ENCODE measurements around the gene SLC17A2.
"Not testable (repeated sequence)": the region's sequence is repeated elsewhere in the genome, so short reads cannot be mapped to it uniquely, and the experiment has no call there.

The SLC17A2 gene

DNA sequence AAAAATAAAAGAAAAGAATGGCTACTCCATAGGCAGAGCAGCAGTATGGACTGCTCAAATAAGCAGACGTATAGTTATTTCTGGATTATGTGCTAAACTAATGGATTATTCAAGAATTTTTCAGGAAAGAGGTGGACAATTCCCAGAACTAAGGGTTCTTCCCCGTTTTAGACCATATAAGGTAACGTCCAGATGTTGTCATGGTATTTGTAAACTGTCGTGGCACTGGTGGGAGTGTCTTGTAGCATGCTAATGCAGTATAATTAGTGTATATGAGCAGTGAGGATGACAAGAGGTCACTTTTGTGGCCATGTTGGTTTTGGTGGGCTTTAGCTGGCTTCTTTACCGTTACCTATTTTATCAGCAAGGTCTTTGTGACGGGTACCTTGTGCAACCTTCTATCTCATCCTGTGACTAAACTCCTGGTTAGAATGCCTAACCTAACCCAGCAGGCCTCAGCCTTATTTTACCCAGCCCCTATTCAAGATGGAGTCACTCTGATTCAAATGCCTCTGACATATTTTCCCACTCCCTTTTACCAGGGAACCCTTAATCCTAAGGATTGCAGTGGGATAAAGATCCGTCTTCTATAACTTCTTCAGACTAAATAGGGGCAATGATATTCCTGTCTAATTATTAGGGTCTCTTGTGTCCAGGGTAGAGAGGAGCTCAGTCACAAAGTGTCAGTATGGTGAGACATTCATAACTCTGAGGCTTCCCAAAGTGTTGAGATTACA lies 21.0 kb upstream of the SLC17A2 start:
- no peak for DNase-seq

DNA sequence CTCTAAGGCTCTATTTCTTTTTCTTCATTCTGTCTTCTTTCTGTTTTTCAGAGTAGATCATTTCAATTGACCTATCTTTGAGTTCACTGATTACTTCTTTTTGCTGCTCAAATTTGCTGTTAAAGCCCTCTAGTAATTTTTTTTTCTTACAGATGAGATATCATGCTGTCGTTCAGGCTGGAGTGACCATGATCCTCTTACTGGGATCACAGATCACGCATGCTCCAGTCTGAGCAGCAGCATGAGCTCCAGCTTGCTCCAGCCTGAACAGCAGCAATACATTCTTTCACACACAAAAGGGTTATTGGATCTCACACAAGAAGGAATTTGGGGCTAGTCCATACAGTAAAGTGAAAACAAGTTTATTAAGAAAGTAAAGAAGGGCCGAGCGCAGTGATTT lies 19.8 kb upstream of the SLC17A2 start:
- DNase-seq, result no peak

DNA sequence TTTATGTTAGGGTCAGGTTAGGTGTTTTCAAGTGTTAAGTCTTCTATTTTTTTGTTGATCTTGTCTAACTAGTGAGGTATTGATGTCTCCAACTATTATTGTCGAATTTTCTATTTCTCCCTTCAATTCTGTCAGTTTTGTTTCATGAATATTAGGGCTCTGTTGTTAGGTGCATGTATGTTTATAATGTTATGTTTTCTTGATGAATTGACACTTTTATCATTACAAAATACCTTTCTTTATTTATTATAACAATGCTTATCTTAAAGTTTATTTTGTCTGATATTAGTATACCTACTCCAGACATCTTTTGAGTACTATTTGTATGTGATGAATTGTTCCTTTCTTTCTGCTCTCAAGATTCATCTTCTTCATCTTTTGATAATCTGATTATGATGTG lies 19.2 kb upstream of the SLC17A2 start:
- DNase-seq, result no peak

DNA sequence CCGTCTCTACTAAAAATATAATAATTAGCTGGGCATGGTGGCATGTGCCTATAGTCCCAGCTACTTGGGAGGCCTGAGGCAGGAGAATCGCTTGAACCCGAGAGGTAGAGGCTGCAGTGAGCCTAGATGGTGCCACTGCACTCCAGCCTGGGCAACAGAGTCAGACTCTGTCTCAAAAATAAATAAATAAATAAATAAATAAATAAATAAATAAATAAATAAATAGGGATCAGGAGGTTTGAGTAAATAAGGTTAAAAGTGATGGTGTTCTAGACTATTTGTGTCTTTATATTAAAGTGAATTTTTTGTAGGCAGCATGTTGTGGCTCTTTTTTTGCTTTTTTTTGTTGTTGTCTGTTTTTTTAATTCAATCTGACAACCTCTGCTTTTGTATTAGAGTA lies 17.0 kb upstream of the SLC17A2 start:
- DNase-seq, result not testable (repeated sequence)

DNA sequence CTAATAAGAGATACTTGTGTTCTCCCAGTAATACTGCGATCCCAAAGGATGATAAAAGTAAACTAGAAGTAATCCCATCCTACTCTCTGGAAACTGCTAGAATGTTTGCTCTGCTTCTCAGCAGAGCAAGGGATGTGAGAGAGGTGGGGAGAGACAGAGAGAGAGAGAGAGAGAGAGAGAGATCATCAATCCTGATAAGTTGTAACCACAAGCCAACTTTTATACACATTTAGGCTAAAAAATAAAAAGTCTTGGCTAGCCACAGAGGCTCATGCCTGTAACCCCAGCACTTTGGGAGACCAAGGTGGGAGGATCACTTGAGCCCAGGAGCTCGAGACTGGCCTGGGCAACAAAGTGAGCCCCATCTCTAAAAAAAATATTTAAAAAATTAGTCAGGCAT lies 16.1 kb upstream of the SLC17A2 start:
- DNase-seq, result no peak

DNA sequence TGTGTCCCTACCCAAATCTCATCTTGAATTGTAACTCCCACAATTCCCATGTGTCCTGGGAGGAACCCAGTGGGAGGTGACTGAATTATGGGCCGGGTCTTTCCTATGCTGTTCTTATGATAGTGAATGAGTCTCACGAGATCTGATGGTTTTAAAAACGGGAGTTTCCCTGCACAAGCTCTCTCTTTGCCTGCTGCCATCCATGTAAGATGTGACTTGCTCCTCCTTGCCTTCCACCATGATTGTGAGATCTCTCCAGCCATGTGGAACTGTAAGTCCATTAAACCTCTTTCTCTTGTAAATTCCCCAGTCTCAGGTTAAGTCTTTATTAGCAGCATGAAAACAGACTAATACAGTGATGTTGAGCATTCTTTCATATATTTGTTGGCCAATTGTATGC lies 15.2 kb upstream of the SLC17A2 start:
- not testable (repeated sequence) for DNase-seq

DNA sequence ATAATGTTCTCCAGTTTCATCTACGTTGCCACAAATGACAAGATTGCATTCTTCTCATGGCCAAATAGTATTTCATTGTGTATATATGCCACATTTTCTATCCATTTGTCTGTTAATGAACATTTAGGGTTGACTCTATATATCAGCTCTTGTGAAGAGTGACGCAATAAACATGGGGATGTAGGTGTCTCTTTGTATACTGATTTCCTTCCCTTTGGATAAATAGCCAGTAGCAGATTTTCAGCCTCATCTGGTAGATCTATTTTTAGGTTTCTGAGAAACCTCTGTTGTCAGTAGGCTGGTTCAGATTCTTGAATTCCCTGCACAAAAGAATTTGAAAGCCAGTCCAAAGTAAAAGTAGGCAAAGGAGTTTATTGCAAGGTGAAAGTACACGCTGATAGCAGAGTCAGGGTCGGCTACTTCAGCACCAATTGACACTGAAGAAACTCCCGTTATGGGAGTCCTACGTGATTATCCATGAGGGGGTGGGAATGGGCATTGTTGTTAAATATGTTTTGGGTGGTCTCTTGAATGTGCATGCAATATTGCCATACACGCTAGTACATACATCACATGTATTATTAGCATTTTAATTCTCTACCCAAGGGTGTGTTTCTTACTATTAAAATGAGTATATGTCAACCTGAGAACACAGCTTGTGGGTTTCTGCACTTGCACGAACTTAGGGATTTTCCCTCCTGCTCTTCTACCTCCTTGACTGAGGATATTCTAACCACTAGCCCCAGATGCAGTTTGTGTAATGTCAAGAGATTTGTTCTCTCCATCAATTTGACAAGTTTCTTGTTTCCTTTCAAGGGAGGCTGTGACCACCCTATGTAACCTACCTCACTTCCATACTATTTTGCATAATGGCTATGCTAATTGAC lies 14.4 kb upstream of the SLC17A2 start:
- DNase-seq, result no peak

DNA sequence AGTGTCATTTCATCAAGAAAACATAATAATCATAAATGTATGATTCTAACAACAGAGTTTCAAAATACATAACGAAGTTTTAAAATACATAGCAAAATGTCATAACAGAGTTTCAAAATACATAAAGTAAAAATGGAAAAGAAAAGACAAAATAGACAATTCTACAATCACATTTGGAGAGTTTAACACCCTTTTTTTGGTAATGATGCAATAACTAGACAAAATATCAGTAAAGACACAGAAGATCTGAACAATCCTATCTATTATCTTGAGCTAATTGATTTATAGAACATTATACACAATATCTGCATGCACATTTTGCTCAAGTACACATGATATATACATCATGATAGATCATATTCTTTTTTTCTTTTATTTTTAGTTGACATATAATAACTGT lies 13.4 kb upstream of the SLC17A2 start:
- DNase-seq, result no peak

DNA sequence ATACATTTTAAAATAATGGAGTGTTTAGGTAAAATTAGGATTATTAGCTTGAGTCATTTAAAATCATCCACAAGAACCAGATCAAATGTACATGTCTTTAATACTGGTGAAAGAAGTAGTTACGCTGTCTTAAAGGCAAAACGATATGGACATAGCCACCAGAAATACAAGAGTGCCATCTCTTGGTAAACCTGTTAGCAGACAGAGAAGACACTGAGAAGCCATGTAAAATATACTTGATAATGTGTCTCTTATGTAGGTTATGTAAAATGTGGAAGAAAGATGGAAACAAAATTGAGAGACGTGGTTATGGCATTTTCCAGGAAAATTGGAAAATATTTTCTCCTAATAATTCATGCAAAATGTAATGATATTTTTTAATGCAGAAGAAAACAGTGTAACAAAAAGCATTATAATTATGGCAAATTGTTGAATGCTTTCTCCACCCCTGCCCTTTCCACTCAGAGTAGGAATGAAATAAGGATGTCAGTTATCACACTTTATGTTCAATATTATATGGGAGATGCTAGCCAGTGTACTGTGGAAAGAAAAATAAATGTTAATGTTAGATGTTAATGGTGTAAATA lies 12.2 kb upstream of the SLC17A2 start:
- peak; percentile 5 for DNase-seq

DNA sequence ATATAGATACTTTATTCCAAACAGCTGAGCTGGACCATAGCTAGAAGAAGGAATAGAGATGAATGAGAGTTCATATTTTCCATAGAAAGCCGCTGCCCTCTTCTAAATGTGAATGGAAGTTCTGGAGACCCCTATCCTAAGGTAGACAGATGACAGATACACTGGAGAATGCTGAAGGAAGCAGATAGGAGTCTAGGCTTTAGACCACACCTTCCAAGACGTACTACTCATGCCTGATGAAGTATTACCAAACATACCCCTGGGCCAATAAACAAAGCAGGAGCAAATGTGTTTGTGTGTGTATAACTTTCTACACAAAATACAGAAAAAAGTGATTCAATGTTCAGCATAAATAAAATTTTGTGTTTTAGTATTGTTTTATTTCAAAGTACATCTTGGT lies 9.1 kb upstream of the SLC17A2 start:
- DNase-seq, result no peak

DNA sequence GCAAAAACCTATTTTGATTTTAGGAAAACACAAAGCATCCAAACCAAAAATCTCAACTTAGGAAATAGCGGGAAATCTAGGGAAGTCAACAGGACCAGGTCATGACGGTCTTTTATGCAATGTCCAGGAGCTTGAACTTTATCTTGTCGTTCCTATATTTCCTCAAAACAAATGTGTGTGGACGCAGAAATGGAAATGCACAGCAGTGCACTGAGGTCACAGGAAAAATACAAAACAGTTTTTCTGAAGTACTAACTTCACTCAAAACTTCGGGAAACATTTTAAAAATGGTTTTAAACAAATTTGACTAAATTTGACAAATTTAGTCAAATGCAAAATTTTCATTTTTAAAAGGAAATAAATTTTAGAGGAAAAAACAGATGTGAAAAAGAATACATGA lies 5.5 kb upstream of the SLC17A2 start:
- no peak for DNase-seq

DNA sequence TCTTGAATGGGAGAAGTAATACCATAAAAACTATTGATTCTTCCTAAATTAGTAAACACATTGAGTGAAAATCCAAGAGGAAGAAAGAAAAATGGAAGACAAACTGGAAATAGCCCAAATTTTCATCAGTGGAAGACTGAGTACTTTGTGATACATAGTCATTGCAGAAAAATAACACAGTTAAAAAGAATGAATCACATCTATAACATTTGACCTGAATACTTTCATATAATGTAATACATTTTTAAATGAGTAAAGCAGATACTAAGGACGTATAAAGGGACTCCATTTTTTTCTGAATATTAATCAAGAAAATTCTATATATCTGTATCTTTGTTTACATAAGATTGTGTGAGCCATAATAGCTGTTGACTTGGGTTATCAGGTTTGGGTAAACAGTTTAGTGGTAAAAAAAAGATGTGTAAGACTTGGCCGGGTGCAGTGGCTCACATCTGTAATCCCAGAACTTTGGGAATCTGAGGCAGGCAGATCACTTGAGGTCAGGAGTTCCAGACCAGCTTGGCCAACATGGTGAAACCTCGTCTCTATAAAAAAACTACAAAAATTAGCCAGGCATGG lies 4.3 kb upstream of the SLC17A2 start:
- no peak for DNase-seq

DNA sequence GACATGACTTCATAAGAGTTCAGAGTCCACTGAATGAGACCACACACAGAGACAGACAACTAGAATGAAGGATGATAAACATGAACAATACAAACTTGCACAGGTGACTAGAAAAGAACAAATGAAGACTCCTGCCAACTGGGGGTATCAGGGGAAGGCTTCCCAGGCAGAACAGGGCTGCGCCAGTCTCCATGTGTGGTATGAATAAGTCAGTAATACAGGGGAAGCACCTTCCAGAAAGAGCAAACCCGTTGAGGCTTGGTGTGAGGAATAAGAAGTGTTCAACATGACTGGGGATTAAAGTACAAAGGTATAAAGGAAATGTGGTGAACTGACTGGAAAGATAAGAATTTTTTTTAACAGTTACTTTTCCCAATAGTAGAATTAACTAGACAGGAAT lies 3.7 kb upstream of the SLC17A2 start:
- DNase-seq, result no peak

DNA sequence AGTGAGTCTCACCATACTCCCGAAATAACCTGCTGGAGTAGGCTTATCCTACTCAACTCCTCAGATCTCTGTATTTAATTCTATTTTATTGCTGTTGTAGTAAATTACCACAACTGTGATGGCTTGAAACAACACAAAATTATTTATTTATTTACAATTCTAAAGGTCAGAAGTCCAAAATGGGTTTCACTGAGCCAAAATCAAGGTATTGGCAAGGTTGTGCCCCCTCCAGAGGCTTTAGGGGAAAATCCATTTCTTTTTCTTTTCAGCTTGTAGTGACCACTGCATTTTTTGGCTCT lies 869 bp upstream of the SLC17A2 start:
- no peak for DNase-seq

DNA sequence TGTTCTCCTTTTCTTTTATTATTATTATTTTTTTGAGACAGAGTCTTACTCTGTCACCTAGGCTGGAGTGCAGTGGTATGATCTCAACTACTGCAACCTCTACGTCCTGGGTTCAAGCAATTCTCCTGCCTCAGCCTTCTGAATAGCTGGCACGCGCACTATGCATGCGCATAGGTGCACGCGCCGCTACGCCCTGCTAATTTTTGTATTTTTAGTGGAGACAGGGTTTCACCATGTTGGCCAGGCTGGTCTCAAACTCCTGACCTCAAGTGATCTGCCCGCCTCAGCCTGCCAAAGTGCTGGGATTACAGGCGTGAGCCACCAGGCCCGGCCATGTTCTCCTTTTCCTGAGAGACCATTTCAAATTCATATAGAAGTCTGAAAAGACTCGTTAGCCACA lies 706 bp downstream of the SLC17A2 start:
- not testable (repeated sequence) for DNase-seq

DNA sequence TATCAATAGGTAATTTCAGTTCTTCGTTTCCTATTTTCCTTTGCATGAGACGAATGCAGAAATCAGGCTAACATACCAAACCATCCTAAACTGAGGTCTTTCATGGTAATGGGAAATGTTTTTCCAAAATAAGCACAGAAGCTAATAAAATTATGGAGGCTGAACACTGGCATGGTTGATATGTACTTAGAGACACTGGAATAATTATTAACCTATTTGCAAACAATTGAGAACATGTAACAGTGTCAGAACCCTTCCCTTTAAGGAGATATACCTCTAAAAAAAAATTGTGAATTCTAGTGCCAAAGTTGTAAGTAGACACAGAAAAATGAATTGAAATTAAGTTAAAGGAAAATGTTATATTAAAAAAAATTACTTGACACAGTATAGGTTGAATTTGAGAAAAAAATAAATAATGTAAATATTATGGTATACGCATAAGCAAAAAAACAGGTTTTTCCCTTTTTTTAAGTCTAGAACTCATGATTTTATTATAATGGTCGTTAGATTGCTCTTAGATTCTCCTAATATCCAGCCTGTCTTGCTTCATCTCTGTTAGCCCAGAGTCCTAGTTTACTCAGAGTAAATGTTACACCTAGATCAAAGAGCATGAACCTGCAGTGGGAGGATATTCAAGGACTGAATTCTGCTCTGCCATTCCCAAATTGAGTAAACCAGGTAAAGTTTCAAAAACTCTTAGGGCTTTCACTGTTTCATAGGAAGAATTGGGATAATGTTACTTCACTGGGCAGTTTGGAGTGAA lies 1.7 kb downstream of the SLC17A2 start:
- DNase-seq, result no peak

DNA sequence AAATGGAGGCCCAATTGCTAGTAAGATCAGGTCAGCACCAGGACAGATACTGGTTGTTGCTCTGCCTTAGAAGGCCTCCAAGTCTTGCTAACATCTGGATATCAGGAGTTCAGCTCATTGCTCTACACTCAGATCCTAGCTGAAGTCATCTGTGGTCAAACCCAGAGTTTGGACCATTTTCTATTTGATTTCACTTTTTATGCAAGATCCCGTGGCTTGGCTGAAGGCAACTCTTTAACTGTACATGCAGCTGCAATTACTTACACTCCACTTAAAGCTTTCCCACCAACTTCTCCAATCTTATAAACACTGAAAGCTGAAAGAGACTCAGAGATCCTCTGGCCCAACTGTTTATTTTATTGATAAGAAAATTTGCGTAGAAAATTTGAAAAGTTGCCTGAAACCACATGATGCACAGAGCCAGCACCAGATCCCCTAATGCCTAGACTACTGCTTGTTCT lies 2.7 kb downstream of the SLC17A2 start:
- DNase-seq, result no peak

DNA sequence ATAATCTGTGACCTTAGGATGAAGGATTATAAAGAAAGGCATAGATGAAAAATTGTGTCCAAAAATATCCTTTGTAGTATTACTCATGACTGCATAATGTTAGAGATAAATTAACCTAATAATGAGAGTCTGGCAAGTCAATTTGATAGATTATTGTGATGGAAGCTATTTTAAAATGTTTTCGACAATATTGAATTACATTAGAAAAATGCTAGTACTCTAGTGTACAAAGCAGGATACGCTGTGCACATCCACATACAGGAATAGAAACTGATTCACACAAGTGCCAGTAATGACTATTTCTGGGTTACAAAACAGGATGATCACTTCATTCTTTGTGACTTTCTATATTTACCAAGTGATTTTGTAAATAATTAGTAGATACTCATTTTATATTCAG lies 3.3 kb downstream of the SLC17A2 start:
- no peak for DNase-seq

DNA sequence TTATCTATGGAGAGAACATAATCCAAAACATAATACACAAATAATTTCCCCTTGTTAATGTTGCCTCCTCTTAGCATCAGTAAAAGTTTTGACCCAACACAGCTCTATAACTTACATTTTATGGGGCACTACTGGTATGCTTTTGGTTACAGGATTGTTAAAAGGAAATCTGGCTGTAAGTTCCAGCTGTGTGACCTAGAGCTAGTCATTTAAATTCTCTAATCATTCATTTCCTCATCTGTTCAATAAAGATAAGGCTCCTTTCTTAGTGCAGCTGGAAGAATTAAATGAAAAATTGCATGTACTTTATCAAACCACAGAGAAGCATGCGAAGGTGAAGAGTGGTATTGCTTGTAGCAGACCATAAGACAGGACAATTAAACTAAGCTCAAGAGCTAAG lies 4.6 kb downstream of the SLC17A2 start:
- DNase-seq, result no peak

DNA sequence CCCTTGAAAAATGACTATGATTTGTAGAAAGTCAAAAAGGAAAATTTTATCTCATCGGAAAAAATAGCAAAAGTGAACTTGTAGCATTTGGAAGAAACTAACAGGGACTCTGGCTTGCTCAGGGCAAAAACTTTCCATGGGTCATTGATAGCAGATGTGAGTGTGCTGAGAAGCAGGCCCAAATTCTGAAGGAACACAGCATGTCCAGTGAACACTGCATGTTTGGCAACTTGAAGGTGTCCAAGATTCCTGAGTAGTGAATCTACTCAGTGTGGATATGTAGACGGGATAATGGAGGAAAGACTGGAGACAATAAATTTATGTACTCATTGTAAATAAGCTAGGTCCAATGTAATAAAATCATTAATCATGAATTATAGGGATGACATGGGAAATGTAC lies 8.2 kb downstream of the SLC17A2 start:
- DNase-seq, result no peak

DNA sequence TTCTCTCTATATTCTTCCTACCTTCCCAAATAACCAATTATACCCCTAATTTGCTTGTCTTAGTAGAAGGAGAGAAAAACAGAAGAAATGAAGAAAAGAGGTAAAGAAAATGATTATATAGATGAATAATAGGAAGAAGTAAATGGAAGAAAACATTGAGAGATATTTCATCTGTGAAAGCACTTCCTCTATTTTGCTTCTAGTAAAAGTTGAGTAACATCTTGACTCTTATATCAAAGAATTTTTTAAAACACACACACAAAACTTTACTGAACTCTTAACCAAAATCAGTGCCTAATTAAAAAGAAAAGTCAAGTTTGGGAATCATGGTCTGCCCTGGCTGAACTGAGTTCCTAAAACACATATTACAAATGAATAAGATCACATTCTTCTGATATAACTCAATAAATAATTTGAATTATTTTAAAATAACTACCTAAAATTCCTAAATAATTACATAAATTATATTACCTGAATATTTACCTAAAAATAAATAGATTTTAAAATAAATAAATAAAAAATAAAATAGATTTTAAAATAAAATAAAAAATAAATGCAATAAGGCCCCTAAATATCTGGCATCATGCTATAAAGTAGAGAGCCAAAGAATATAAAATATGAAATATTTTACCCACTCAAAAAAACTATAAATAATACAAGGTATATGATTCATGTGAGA lies 8.8 kb downstream of the SLC17A2 start:
- DNase-seq, result no peak

DNA sequence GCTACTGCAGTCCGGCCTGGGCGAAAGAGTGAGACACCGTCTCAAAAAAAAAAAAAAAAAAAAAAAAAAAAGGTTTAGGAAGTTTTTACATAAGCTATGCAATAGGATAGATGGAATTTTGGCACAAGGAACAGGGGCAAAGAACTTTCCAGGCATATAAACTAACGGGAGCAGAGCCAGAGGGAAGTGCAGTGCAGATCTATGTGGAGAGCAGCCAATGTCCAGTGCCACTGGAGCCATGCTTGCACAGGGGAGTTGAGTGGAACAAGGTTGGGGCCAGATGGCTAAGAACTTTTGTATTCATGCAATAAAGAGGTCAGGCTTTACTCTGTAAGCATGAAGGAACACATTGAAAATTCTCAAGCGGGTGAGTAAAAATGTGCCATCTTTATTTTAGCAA lies 10.8 kb downstream of the SLC17A2 start:
- no peak for DNase-seq
